K562 (cell line): ENCODE results near the gene PLEKHA1. TPM values are rescaled to one million over a fixed set of nuclear protein-coding genes. Genes with fewer than 3 reads are reported as not detected.

Experiments used
- ATAC-seq: fragments of 200-7000 bp; cut with Tn5 transposase; 3 replicates; pipeline ENCODE4 v1.9.1; 2020; ENCODE audit warnings: moderate library complexity
- BruUV-seq: library from RNA; stranded (reverse); fragments of 400-500 nt; replicated peaks from 2 replicates; lab custom pipeline; 2021; lab: Mats Ljungman, UMichigan
- CTCF ChIA-PET: fragments of 300-600 bp; formaldehyde crosslinking; extraction: SDS; loops from one replicate; lab custom pipeline; 2021; ENCODE audit warnings: low intra/inter-chr PET ratio; lab: Yijun Ruan, JAX
- POLR2A ChIA-PET: fragments of 300-600, 350-650 bp; sonication (Branson Sonifier 250); formaldehyde crosslinking; extraction: SDS; loops from one replicate; lab custom pipeline; 2021; ENCODE audit warnings: antibody characterized with exemption, inconsistent platforms; lab: Yijun Ruan, JAX
- DNase-seq, 4 experiments: peaks; one replicate each; pipeline versions ENCODE4 v3.0.0 to v3.0.0-alpha.2; 2011 to 2018; ENCODE audit warnings: low spot score in 3 of 4, mixed read lengths in 3 of 4; ENCODE audit errors: extremely low read depth in 1 of 4
- FAIRE-seq: peaks from 2 replicates; lab custom pipeline; 2011; peaks lifted over from hg19 to GRCh38; lab: Jason Lieb, UNC
- H2AFZ ChIP-seq: 2 replicates; pipeline ENCODE4 v1.6.0; 2011; ENCODE audit warnings: low read depth, low read length, control low read depth, inconsistent platforms
- H3K27ac ChIP-seq: fragments of 200-600 bp; 3 replicates; pipeline ENCODE4 v1.8.0; 2011; ENCODE audit warnings: low read depth, mild to moderate bottlenecking, control low read depth, inconsistent platforms, low read length, moderate library complexity, mixed read lengths; ENCODE audit errors: extremely low read depth
- H3K27me3 ChIP-seq, 2 experiments: fragments of 300-600 bp in 1 of 2; 2 replicates in 1 of 2; 3 replicates in 1 of 2; pipeline versions ENCODE4 v1.6.0 to v1.8.0; 2011; ENCODE audit warnings: inconsistent platforms in 2 of 2, low read length in 2 of 2, mild to moderate bottlenecking in 1 of 2, mixed read lengths in 1 of 2, moderate library complexity in 1 of 2; ENCODE audit not compliant: control insufficient read depth in 2 of 2, insufficient read depth in 2 of 2
- H3K36me3 ChIP-seq: fragments of 300-600 bp; 3 replicates; pipeline ENCODE4 v1.8.0; 2011; ENCODE audit warnings: mild to moderate bottlenecking, low read length, inconsistent platforms; ENCODE audit not compliant: control insufficient read depth, insufficient read depth
- H3K4me1 ChIP-seq, 2 experiments: fragments of 200-600 bp in 1 of 2; replicated peaks in 1 of 2; 2 replicates in 1 of 2; 3 replicates in 1 of 2; pipeline versions ENCODE4 v1.5.1 to v1.8.0; 2011; ENCODE audit warnings: inconsistent platforms in 2 of 2, low read length in 2 of 2, mild to moderate bottlenecking in 1 of 2, mixed read lengths in 1 of 2, moderate library complexity in 1 of 2; ENCODE audit not compliant: control insufficient read depth in 2 of 2, insufficient read depth in 2 of 2
- H3K4me2 ChIP-seq: 2 replicates; pipeline ENCODE4 v1.6.1; 2011; ENCODE audit warnings: low read length, control low read depth, inconsistent platforms, mixed read lengths; ENCODE audit not compliant: insufficient read depth
- H3K4me3 ChIP-seq: fragments of 200-600 bp; sonication (generic), shearing (Covaris generic); 2 replicates; pipeline ENCODE4 v1.5.1; 2016; ENCODE audit warnings: control low read depth, inconsistent platforms
- H3K79me2 ChIP-seq: fragments of 200-600 bp; 3 replicates; pipeline ENCODE4 v1.8.0; 2011; ENCODE audit warnings: low read length, inconsistent platforms; ENCODE audit not compliant: control insufficient read depth, insufficient read depth
- H3K9ac ChIP-seq, 2 experiments: 2 replicates each; pipeline versions ENCODE4 v1.6.0 to v1.6.1; 2011; ENCODE audit warnings: low read depth in 2 of 2, low read length in 2 of 2, control low read depth in 1 of 2, inconsistent platforms in 1 of 2, mild to moderate bottlenecking in 1 of 2, mixed read lengths in 1 of 2; ENCODE audit not compliant: insufficient read depth in 1 of 2
- H3K9me1 ChIP-seq: one replicate; pipeline ENCODE4 v1.6.0; 2011; ENCODE audit warnings: inconsistent platforms, mild to moderate bottlenecking, low read length, moderate library complexity; ENCODE audit not compliant: control insufficient read depth, insufficient read depth
- H3K9me3 ChIP-seq: replicated peaks from 2 replicates; pipeline ENCODE4 v1.5.1; 2011; ENCODE audit warnings: low read depth, low read length, inconsistent platforms; ENCODE audit not compliant: control insufficient read depth, insufficient read depth
- H4K20me1 ChIP-seq: replicated peaks from 2 replicates; pipeline ENCODE4 v1.6.1; 2011; ENCODE audit warnings: low read length, inconsistent platforms, mixed read lengths; ENCODE audit not compliant: control insufficient read depth, insufficient read depth
- AFF4 ChIP-seq: sonication (generic); formaldehyde crosslinking; IDR thresholded peaks from 2 replicates; pipeline ENCODE4 v1.8.0; 2023; ENCODE audit warnings: mild to moderate bottlenecking, missing genetic modification reagents
- ARID2 ChIP-seq: fragments of 450-650 bp; IDR thresholded peaks from 2 replicates; pipeline ENCODE4 v1.6.1; 2017; ENCODE audit warnings: antibody characterized with exemption, mild to moderate bottlenecking
- BDP1 ChIP-seq: IDR thresholded peaks from 3 replicates; pipeline ENCODE4 v1.6.1; 2011; ENCODE audit not compliant: insufficient read length, insufficient read depth
- CC2D1A ChIP-seq: fragments of 450-650 bp; IDR thresholded peaks from 2 replicates; pipeline ENCODE4 v1.6.1; 2017; ENCODE audit warnings: mild to moderate bottlenecking
- CTCF ChIP-seq, 3 experiments: IDR thresholded peaks in 2 of 3; conservative IDR thresholded peaks in 1 of 3; 2 replicates each; pipeline ENCODE4 v1.5.1; 2011 to 2012; ENCODE audit warnings: low read length in 3 of 3, mild to moderate bottlenecking in 3 of 3, control low read depth in 2 of 3, improper control_type of control experiment in 1 of 3, inconsistent platforms in 1 of 3, low read depth in 1 of 3, mixed read lengths in 1 of 3, moderate library complexity in 1 of 3; ENCODE audit not compliant: insufficient read depth in 2 of 3
- EP300 ChIP-seq: IDR thresholded peaks from 2 replicates; pipeline ENCODE4 v1.6.1; 2012; ENCODE audit warnings: low read length, improper control_type of control experiment
- FOXJ3 ChIP-seq: sonication (generic); formaldehyde crosslinking; IDR thresholded peaks from 2 replicates; pipeline ENCODE4 v1.4.0; 2020; ENCODE audit warnings: mild to moderate bottlenecking, missing genetic modification reagents
- FOXK1 ChIP-seq: sonication (generic); formaldehyde crosslinking; IDR thresholded peaks from 2 replicates; pipeline ENCODE4 v1.8.0; 2022; ENCODE audit warnings: missing genetic modification reagents, mild to moderate bottlenecking, borderline replicate concordance
- NCOA2 ChIP-seq, 2 experiments: fragments of 450-650 bp; IDR thresholded peaks; 2 replicates each; pipeline ENCODE4 v1.6.1; 2018; ENCODE audit warnings: mild to moderate bottlenecking in 2 of 2, moderate library complexity in 1 of 2; ENCODE audit not compliant: partially characterized antibody in 2 of 2
- NFYB ChIP-seq: IDR thresholded peaks from 2 replicates; pipeline ENCODE4 v1.6.1; 2011; ENCODE audit warnings: mild to moderate bottlenecking, moderate library complexity; ENCODE audit not compliant: insufficient read length; ENCODE audit errors: extremely low read depth
- NRF1 ChIP-seq, 2 experiments: fragments of 450-650 bp; IDR thresholded peaks in 1 of 2; conservative IDR thresholded peaks in 1 of 2; 2 replicates each; pipeline ENCODE4 v1.6.1; 2014; ENCODE audit warnings: mild to moderate bottlenecking in 2 of 2
- OTX1 ChIP-seq: fragments of 450-650 bp; formaldehyde crosslinking; IDR thresholded peaks from 2 replicates; pipeline ENCODE4 v1.4.0; 2022; ENCODE audit warnings: mild to moderate bottlenecking
- PML ChIP-seq: IDR thresholded peaks from 2 replicates; pipeline ENCODE4 v1.6.1; 2012; ENCODE audit warnings: low read length, inconsistent platforms
- SMARCA5 ChIP-seq: fragments of 450-650 bp; IDR thresholded peaks from 2 replicates; pipeline ENCODE4 v1.6.1; 2016
- ZFP91 ChIP-seq: sonication (generic); formaldehyde crosslinking; IDR thresholded peaks from 2 replicates; pipeline ENCODE4 v1.8.0; 2022; ENCODE audit warnings: mild to moderate bottlenecking, missing genetic modification reagents
- ZNF354B ChIP-seq: fragments of 250-450 bp; sonication (Bioruptor Pico); IDR thresholded peaks from 2 replicates; pipeline ENCODE4 v1.4.0; 2020
- ZNF785 ChIP-seq: fragments of 250-450 bp; sonication (Bioruptor Pico); IDR thresholded peaks from 2 replicates; pipeline ENCODE4 v1.4.0; 2020; ENCODE audit warnings: mild to moderate bottlenecking
- WGBS: fragments of 100-300 bp; shearing (Covaris generic); methylation state at CpG from one replicate; pipeline ENCODE4 v1.1.6; 2016; ENCODE audit warnings: low coverage, mixed read lengths; ENCODE audit not compliant: insufficient coverage; ENCODE audit errors: missing lambda C conversion rate; 5-methylcytosine and 5-hydroxymethylcytosine counted together
- in situ Hi-C: fragments of 300-500 bp; cut with MboI; formaldehyde crosslinking; loops from 4 replicates; pipeline ENCODE4 v1.15.0; 2018; ENCODE audit warnings: inconsistent platforms, mixed read lengths
- intact Hi-C: fragments of 100-400 bp; cut with micrococcal nuclease; formaldehyde crosslinking; loops from 2 replicates; pipeline ENCODE4 v1.14.2; 2022
- polyA plus RNA-seq, 8 experiments: library from polyadenylated mRNA; depleted of rRNA in 4 of 8; stranded (reverse) in 5 of 8; unstranded in 3 of 8; fragments of >200 nt; fragmentation: Nextera tagmentation in 2 of 8; fragmentation: Illumina TruSeq in 1 of 8; extraction: Ambion mirVana in 2 of 8; extraction: Trizol in 1 of 8; gene quantifications; 2 replicates each; pipeline versions ENCODE4 v1.2.1 to v1.2.3, GENCODE V29; 2011 to 2014; ENCODE audit warnings: inconsistent platforms in 1 of 8, missing spikeins in 1 of 8
- total RNA-seq, 7 experiments: library from RNA; depleted of rRNA in 6 of 7; stranded (reverse); fragments of >200 nt in 6 of 7; fragmentation: Illumina TruSeq in 2 of 7; extraction: Trizol in 2 of 7; gene quantifications; 2 replicates each; pipeline versions ENCODE4 v1.2.1 to v1.2.3, GENCODE V29; 2011 to 2021; ENCODE audit warnings: low replicate concordance in 1 of 7

PLEKHA1 gene
- total and polyA plus RNA-seq, 9 of the 15 experiments (the other 6 are each of a cell fraction or from before 2014, with no cell fraction given): 0.05 to 4.7 (median 1.0) TPM

- POLR2A ChIA-PET: no interaction called here
- TF ChIP-seq OTX1 (no peak), SMARCA5 (no peak), ARID2 (no peak), ZNF785 (CRISPR knock-in tag) (no peak), NFYB (no peak), NCOA2 (IDR thresholded peaks at IDR 0.05; ENCODE audit: partially characterized antibody in 2 of 2) (no peak), CC2D1A (no peak), PML (no peak), AFF4 (CRISPR knock-in tag) (no peak), CTCF (IDR thresholded peaks at IDR 0.05 in 2 of 3, conservative IDR thresholded peaks at IDR 0.05 in 1 of 3; ENCODE audit: insufficient read depth in 2 of 3, low read depth in 1 of 3, low read length in 3 of 3) (no peak), EP300 (no peak), NRF1 (conservative IDR thresholded peaks at IDR 0.05 in 1 of 2, IDR thresholded peaks at IDR 0.05 in 1 of 2) (no peak), ZNF354B (CRISPR knock-in tag) (no peak), FOXJ3 (CRISPR knock-in tag) (no peak), FOXK1 (CRISPR knock-in tag) (no peak), ZFP91 (no peak), BDP1 (no peak)
Observed at GRCh38 chr10:122419876-122420623, 45.5 kb downstream of the PLEKHA1 start.

More at GRCh38 chr10:122419876-122420623, 45.5 kb downstream of the PLEKHA1 start:
- no TSS peak for BruUV-seq
- Histone ChIP-seq H3K27ac (no peak overlapping the region), H3K9me1 (no peaks in the 10 kb centered on the region), H3K79me2 (no peaks in the 10 kb centered on the region), H3K9me3 (no peaks in the 10 kb centered on the region), H3K4me3 (no peak overlapping the region), H3K4me1 (no peaks in the 10 kb centered on the region), H3K9ac (no peak overlapping the region), H3K4me2 (no peak overlapping the region), H2AFZ (no peak overlapping the region), H3K27me3 (no peaks in the 10 kb centered on the region), H4K20me1 (no peaks in the 10 kb centered on the region), H3K36me3 (no peaks in the 10 kb centered on the region)
- FAIRE-seq: no peak
- CTCF ChIA-PET: no interaction called here
- intact Hi-C loops: no loop called here
- no peak for DNase-seq
- no peak for ATAC-seq
- in situ Hi-C loops: no loop called here
- 6% methylated on average over 3 of the region's 3 CpGs for WGBS
